ENCODE data around the gene PSMD9. TPM values are rescaled to one million over a fixed set of nuclear protein-coding genes. Genes with fewer than 3 reads are reported as not detected.

Gene PSMD9
- total and polyA plus RNA-seq, 4 donors = 39.6 to 134 (median 62.6) TPM

DNA sequence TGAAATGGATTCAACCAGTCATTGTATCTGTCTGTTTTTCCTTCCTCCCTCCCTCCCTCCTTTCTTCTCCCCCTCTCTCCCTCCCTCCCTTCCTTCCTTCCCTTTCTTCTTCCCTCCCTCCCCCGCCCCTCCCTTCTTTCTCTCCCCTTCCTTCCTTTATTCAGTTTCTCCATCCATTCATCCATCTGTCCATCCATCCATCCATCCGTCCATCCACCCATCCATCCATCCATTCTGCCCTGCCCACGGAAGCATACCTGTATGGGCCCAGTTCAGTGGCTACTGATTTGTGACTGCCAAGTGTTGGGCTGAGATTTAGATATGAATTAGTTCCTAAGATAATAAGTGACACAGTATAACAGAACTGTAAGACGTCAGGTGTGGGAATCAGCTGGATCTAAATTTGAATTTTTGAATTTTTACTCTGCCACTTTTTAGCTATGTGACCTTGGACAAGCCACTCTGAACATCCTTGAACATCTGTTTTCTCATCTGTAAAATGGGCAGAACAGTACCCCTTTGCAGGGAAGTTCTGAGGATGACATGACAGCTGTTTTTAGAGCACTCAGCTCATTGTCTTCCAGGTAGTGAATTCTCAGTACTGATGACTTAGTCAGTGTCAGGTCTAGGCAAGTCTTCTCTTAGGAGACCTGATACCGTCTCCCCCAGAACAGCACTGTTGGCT is 72.7 kb downstream of the PSMD9 start:
- ATAC-seq (ENCODE audit: insufficient read depth, low FRiP score) = no peak
- H3K27ac ChIP-seq (ENCODE audit: low read depth in 1 of 2, low read length in 1 of 2) = no peak overlapping the region
- TF ChIP-seq, protein P1, sequence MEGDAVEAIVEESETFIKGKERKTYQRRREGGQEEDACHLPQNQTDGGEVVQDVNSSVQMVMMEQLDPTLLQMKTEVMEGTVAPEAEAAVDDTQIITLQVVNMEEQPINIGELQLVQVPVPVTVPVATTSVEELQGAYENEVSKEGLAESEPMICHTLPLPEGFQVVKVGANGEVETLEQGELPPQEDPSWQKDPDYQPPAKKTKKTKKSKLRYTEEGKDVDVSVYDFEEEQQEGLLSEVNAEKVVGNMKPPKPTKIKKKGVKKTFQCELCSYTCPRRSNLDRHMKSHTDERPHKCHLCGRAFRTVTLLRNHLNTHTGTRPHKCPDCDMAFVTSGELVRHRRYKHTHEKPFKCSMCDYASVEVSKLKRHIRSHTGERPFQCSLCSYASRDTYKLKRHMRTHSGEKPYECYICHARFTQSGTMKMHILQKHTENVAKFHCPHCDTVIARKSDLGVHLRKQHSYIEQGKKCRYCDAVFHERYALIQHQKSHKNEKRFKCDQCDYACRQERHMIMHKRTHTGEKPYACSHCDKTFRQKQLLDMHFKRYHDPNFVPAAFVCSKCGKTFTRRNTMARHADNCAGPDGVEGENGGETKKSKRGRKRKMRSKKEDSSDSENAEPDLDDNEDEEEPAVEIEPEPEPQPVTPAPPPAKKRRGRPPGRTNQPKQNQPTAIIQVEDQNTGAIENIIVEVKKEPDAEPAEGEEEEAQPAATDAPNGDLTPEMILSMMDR (IDR thresholded peaks at IDR 0.05; ENCODE audit: control extremely low read depth, extremely low read depth) = no peak
- no peak for DNase-seq
- H3K36me3 ChIP-seq (ENCODE audit: control insufficient read depth in 4 of 4, insufficient read depth in 4 of 4, low read length in 4 of 4) = no peaks in the 10 kb centered on the region
- no peaks in the 10 kb centered on the region for H3K9me3 ChIP-seq (ENCODE audit: control insufficient read depth in 4 of 4, insufficient read depth in 3 of 4, low read length in 3 of 4)
- WGBS, 2 donors = 88 to 91% methylated on average over 5 of the region's 5 CpGs
- H3K4me1 ChIP-seq (ENCODE audit: control insufficient read depth in 5 of 5, insufficient read depth in 5 of 5, low read length in 5 of 5) = peaks cover 0 to 6% (median 0%) of the 10 kb centered on the region in 5 donors
- H3K9ac ChIP-seq (ENCODE audit: insufficient read depth in 1 of 2, low read length in 2 of 2) = no peak overlapping the region
- H3K4me3 ChIP-seq = no peak overlapping the region
- H3K27me3 ChIP-seq (ENCODE audit: control insufficient read depth in 3 of 3, insufficient read depth in 3 of 3, low read length in 2 of 3) = no peaks in the 10 kb centered on the region

DNA sequence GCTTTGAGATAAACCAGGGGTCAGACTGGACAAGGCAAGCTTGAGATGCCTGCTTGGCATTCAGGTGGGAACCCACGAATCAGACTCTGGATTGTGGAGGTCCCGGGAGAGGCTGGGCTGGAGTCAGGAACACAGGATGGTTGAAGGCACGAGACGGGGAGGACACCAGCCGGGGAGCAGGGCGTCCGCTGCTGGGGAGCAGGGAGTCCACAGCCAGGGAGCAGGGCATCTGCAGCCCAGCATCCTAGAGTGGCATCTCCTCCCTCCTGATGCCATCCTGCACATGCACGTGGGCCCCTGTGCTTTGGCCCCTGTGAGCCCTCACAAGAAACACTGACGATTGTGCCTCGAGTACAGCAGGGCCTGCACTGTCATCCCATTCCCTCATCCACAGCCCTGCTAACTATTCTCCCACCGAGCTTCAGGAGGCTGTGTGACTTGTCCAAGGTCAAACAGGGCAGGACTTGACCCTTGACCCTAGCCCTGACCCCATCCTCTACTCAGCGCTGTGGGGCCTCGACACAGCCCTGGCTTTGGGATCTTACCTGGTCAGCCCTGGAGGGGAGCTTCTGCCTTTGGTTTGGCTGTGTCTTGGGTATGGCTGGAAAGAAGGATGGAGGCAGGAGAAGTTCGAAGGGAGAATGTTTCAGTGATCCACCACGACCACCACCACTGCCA is 74.9 kb downstream of the PSMD9 start:
- no peak overlapping the region for H3K4me3 ChIP-seq
- H3K9ac ChIP-seq (ENCODE audit: insufficient read depth in 1 of 2, low read length in 2 of 2) = no peak overlapping the region
- H3K27ac ChIP-seq (ENCODE audit: low read depth in 1 of 2, low read length in 1 of 2) = no peak overlapping the region
- no peak for DNase-seq
- 88 to 91% methylated on average over 15 of the region's 15 CpGs for WGBS, 2 donors
- ATAC-seq (ENCODE audit: insufficient read depth, low FRiP score) = no peak
- no peaks in the 10 kb centered on the region for H3K36me3 ChIP-seq (ENCODE audit: control insufficient read depth in 4 of 4, insufficient read depth in 4 of 4, low read length in 4 of 4)
- no peaks in the 10 kb centered on the region for H3K9me3 ChIP-seq (ENCODE audit: control insufficient read depth in 4 of 4, insufficient read depth in 3 of 4, low read length in 3 of 4)
- TF ChIP-seq, protein P1 (IDR thresholded peaks at IDR 0.05; ENCODE audit: control extremely low read depth, extremely low read depth) = no peak
- H3K27me3 ChIP-seq (ENCODE audit: control insufficient read depth in 3 of 3, insufficient read depth in 3 of 3, low read length in 2 of 3) = no peaks in the 10 kb centered on the region
- peaks cover 0 to 6% (median 0%) of the 10 kb centered on the region in 5 donors for H3K4me1 ChIP-seq (ENCODE audit: control insufficient read depth in 5 of 5, insufficient read depth in 5 of 5, low read length in 5 of 5)

DNA sequence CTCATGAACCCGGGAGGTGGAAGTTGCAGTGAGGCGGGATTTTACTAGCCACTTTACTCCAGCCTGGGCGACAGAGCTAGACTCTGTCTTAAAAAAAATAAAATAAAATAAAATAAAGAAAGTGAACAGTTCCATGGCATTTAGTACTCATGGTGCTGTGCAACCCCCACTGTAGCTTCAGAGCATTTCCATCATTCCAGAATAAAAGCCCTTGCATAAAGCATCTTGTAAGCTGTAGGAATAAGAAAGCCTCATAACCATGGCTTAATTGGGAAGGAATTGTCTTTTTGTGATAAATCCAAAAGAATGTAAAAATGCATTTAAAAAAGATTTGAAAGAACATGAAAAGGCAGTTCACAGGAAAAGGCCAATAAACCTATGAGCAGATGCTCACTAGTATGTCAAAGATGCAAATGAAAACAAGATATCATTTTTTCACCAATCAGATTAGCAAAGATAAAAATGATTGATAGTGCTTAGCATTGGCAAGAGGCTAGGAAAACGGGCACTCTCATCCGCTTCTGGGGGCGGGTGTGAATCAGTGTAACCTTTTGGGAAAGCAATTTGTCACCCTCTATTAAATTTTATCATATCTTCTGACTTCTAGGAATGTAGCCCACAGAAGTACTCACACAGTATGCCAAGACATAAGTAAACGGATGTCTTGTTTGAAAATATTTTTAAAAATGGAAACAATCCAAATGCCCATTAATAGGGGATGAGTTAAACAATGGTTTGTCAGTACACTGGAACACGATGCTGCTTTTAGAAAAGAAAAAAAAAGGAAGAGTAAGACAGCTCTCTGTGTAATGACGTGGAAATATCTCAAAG is 76.4 kb downstream of the PSMD9 start:
- TF ChIP-seq, protein P1 (IDR thresholded peaks at IDR 0.05; ENCODE audit: control extremely low read depth, extremely low read depth) = no peak
- WGBS, 2 donors = 58 to 67% methylated on average over 9 of the region's 9 CpGs
- Histone ChIP-seq H3K36me3 (ENCODE audit: control insufficient read depth in 4 of 4, insufficient read depth in 4 of 4, low read length in 4 of 4) (no peaks in the 10 kb centered on the region), H3K4me1 (ENCODE audit: control insufficient read depth in 5 of 5, insufficient read depth in 5 of 5, low read length in 5 of 5) (peaks cover 0 to 17% (median 4%) of the 10 kb centered on the region in 5 donors), H3K27me3 (ENCODE audit: control insufficient read depth in 3 of 3, insufficient read depth in 3 of 3, low read length in 2 of 3) (no peaks in the 10 kb centered on the region), H3K4me3 (no peak overlapping the region), H3K9me3 (ENCODE audit: control insufficient read depth in 4 of 4, insufficient read depth in 3 of 4, low read length in 3 of 4) (no peaks in the 10 kb centered on the region), H3K27ac (ENCODE audit: low read depth in 1 of 2, low read length in 1 of 2) (no peak overlapping the region), H3K9ac (ENCODE audit: insufficient read depth in 1 of 2, low read length in 2 of 2) (no peak overlapping the region)
- ATAC-seq (ENCODE audit: insufficient read depth, low FRiP score) (no peak), DNase-seq (peak in 1 of 3 donors; percentile 16)

Measured in lung (tissue), 12 donors.